ENCODE data around the gene APOB. TPM values are rescaled to one million over a fixed set of nuclear protein-coding genes. Genes with fewer than 3 reads are reported as not detected.

Gene APOB
- total and polyA plus RNA-seq, 8 donors, result under 0.01 to 30.7 (median 0.72) TPM; not detected in 3

DNA sequence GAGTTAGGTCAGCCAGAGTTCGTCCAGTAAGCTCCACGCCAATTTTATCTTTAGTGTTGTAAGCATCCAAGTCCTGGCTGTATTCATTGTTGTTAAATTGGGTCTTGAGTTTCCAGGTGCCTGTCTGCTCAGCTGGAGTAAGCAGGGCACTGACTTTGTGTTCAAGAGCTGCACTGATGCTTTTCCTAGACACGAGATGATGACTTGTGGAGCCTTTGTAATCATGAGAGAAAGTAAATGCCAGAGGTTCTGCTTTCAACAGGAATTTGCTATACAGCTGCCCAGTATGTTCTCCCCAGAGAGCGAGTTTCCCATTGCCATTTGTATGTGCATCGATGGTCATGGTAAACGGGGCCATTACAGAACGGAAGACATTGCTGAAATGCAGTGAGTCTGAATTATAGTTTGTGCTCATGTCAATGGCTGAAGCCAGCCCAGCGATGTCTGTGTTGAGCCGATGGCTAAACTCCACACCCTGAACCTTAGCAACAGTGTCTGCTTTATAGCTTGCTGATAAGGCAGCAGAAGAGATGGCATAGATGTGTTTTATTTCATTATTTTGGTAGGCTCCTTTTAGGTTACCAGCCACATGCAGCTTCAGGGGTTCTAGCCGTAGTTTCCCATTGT lies 32.9 kb downstream of the APOB start:
- Histone ChIP-seq H3K36me3 (no peaks in the 10 kb centered on the region), H3K4me1 (no peaks in the 10 kb centered on the region)

DNA sequence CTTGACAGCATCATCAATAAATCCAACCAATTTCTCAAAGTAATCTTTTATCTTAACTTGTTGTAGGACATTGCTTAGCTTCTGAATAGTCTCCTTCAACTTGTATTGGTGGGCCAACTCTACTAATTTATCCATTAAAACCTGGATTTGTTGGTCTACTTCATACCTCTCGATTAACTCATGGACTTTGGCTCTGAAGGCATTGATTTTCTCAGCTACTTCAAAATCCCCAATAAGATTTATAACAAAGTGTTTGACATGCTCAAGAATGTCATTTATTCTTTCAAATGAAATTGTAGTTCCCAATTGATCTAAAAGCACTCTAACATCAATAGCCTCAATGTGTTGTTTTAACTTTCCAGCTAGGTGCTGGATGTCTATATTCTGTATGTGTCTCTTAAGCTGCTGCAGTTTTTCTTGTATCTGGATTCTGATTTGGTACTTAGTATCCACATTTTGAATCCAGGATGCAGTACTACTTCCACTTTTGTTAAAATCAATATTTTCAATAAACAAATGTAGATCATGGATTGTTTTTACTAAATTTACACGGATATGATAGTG lies 34.1 kb downstream of the APOB start:
- no peak overlapping the region for H3K4me3 ChIP-seq
- no peak for DNase-seq
- H3K27me3 ChIP-seq, result no peaks in the 10 kb centered on the region
- H3K36me3 ChIP-seq, result no peaks in the 10 kb centered on the region
- TF ChIP-seq EP300 (IDR thresholded peaks at IDR 0.05) (no peak), POLR2A (IDR thresholded peaks at IDR 0.05) (no peak), POLR2AphosphoS5 (IDR thresholded peaks at IDR 0.05) (no peak)
- TF ChIP-seq, protein P1, sequence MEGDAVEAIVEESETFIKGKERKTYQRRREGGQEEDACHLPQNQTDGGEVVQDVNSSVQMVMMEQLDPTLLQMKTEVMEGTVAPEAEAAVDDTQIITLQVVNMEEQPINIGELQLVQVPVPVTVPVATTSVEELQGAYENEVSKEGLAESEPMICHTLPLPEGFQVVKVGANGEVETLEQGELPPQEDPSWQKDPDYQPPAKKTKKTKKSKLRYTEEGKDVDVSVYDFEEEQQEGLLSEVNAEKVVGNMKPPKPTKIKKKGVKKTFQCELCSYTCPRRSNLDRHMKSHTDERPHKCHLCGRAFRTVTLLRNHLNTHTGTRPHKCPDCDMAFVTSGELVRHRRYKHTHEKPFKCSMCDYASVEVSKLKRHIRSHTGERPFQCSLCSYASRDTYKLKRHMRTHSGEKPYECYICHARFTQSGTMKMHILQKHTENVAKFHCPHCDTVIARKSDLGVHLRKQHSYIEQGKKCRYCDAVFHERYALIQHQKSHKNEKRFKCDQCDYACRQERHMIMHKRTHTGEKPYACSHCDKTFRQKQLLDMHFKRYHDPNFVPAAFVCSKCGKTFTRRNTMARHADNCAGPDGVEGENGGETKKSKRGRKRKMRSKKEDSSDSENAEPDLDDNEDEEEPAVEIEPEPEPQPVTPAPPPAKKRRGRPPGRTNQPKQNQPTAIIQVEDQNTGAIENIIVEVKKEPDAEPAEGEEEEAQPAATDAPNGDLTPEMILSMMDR (IDR thresholded peaks at IDR 0.05), result no peak
- intact Hi-C loops (cut with DNase I; ENCODE audit: low total_unique reads), result no loop called here
- no peak overlapping the region for H3K27ac ChIP-seq
- WGBS, 5 donors, result 61 to 73% (median 66%) methylated on average over 2 of the region's 2 CpGs
- H3K4me1 ChIP-seq, result no peaks in the 10 kb centered on the region
- no peaks in the 10 kb centered on the region for H3K9me3 ChIP-seq

More for the DNA sequence above, 32.9 kb downstream of the APOB start:
- Histone ChIP-seq H3K9me3 (no peaks in the 10 kb centered on the region), H3K4me3 (no peak overlapping the region), H3K27me3 (no peaks in the 10 kb centered on the region), H3K27ac (no peak overlapping the region)
- DNase-seq, result no peak
- WGBS, 5 donors, result 75 to 86% (median 81%) methylated on average over 10 of the region's 10 CpGs
- intact Hi-C loops (cut with DNase I; ENCODE audit: low total_unique reads), result no loop called here
- TF ChIP-seq POLR2A (IDR thresholded peaks at IDR 0.05) (no peak), EP300 (IDR thresholded peaks at IDR 0.05) (no peak), POLR2AphosphoS5 (IDR thresholded peaks at IDR 0.05) (no peak)
- TF ChIP-seq, protein P1 (IDR thresholded peaks at IDR 0.05), result no peak

DNA sequence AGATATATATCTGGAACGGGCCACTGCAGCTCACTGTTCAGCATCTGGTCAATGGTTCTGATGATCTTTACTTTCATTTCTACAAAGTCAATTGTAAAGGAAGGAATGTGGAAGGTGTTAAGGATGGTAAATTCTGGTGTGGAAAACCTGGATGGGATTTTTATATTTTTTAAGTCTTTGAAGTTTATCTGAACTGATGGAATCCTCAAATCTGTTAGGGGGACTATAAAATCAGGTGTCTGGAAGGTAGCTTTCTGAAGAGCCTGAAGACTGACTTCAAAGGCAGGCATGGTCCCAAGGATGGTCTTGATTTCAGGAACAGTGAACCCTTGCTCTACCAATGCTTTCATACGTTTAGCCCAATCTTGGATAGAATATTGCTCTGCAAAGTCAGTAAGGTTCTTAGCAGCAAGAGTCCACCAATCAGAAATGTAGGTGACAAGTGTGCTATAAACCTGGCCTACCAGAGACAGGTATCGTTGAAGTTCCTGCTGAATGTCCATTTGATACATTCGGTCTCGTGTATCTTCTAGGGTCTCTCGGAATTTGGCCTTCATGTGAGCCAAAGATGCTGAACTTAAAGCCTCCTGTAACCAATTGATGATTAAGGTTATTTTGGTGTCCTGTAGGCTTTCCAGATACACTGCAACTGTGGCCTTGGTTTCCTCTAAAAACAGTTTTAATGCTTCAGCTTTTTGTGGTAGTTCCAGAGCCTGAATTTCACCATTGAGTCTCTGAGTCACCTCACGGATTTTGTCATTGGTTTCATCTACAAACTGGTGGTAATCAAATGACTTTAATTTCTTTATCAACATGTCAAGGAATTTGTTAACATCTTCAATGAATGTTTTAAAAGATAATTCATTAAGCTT lies 34.8 kb downstream of the APOB start:
- no peaks in the 10 kb centered on the region for H3K27me3 ChIP-seq
- TF ChIP-seq POLR2AphosphoS5 (IDR thresholded peaks at IDR 0.05) (no peak), POLR2A (IDR thresholded peaks at IDR 0.05) (no peak), EP300 (IDR thresholded peaks at IDR 0.05) (no peak)
- TF ChIP-seq, protein P1 (IDR thresholded peaks at IDR 0.05), result no peak
- intact Hi-C loops (cut with DNase I; ENCODE audit: low total_unique reads), result no loop called here
- no peak overlapping the region for H3K27ac ChIP-seq
- 85 to 93% (median 89%) methylated on average over 7 of the region's 7 CpGs for WGBS, 5 donors
- no peak overlapping the region for H3K4me3 ChIP-seq
- no peaks in the 10 kb centered on the region for H3K4me1 ChIP-seq
- DNase-seq, result no peak
- no peaks in the 10 kb centered on the region for H3K36me3 ChIP-seq
- no peaks in the 10 kb centered on the region for H3K9me3 ChIP-seq

DNA sequence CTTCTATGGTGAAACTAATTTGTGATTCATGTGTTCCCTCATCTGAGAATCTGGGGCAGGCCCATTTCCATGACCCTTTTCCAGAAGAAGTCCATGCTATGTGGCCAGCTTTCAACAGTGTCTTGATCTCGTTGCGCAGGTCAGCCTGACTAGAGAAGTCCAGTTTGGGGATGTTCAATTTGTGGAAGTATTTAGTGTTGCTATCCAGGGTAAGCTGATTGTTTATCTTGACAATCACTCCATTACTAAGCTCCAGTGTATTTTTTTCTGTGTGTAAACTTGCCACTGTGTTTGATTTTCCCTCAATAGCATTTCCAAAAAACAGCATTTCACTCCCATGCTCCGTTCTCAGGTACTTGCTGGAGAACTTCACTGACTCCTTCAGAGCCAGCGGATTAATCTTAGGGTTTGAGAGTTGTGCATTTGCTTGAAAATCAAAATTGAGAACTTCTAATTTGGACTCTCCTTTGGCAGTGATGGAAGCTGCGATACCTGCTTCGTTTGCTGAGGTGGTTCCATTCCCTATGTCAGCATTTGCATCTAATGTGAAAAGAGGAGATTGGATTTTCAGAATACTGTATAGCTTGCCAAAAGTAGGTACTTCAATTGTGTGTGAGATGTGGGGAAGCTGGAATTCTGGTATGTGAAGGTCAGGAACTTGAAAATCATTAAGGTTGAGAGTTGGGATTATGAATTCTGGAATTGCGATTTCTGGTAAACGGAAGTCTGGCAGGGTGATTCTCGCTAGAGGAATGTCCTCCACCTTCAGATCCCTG lies 35.7 kb downstream of the APOB start:
- TF ChIP-seq, protein P1 (IDR thresholded peaks at IDR 0.05), result no peak
- TF ChIP-seq POLR2AphosphoS5 (IDR thresholded peaks at IDR 0.05) (no peak), POLR2A (IDR thresholded peaks at IDR 0.05) (no peak), EP300 (IDR thresholded peaks at IDR 0.05) (no peak)
- no peak overlapping the region for H3K27ac ChIP-seq
- intact Hi-C loops (cut with DNase I; ENCODE audit: low total_unique reads), result no loop called here
- no peaks in the 10 kb centered on the region for H3K36me3 ChIP-seq
- no peaks in the 10 kb centered on the region for H3K4me1 ChIP-seq
- no peak for DNase-seq
- H3K9me3 ChIP-seq, result no peaks in the 10 kb centered on the region
- H3K27me3 ChIP-seq, result no peaks in the 10 kb centered on the region
- no peak overlapping the region for H3K4me3 ChIP-seq
- WGBS, 5 donors, result 88 to 91% (median 89%) methylated on average over 9 of the region's 9 CpGs
